ENCODE data around the gene LEMD2. TPM values are rescaled to one million over a fixed set of nuclear protein-coding genes. Genes with fewer than 3 reads are reported as not detected.

LEMD2 gene
- total RNA-seq, 1 experiment from 2014 or later = 43.9 TPM

DNA sequence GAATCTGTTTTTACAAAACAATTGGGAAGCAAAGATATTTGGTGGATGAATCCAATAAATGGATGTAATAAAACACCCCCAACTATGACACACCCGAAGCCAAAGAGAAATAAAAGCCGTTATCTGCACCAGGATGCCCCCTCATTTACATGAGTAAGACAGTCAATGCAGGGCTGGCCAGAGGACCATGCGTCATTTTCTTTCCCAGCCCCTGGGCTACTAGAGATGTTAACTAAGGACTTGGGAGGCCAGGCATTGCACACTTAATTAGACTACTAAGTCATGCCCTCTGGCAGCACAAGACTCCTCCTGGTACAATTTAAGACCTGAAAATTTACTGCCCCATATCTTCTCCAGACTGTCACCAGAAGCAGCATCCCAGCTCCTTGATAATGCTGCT is 3.2 kb downstream of the LEMD2 start:
- H3K4me2 ChIP-seq (ENCODE audit: low read length) = no peak overlapping the region
- H3K27me3 ChIP-seq (ENCODE audit: insufficient read depth, low read length) = no peaks in the 10 kb centered on the region
- H4K20me1 ChIP-seq (ENCODE audit: insufficient read depth) = no peaks in the 10 kb centered on the region
- no TSS peak for BruUV-seq (replicated peaks)
- no peaks in the 10 kb centered on the region for H3K9me3 ChIP-seq (ENCODE audit: control insufficient read depth in 1 of 2, insufficient read depth in 1 of 2, low read depth in 1 of 2, low read length in 2 of 2)
- peaks cover 5% of the 10 kb centered on the region; the same call in 1 of the 2 replicates for H3K9me2 ChIP-seq (ENCODE audit: insufficient read depth)
- H3K4me3 ChIP-seq (replicated peaks in 1 of 2; ENCODE audit: low read depth in 1 of 2, low read length in 2 of 2) = no peak overlapping the region
- CTCF ChIA-PET = no interaction called here
- DNase-seq (ENCODE audit: low read depth, low spot score) (no peak), ATAC-seq (no peak)
- H2AFZ ChIP-seq (ENCODE audit: low read depth, low read length, poor library complexity, severe bottlenecking) = no peak overlapping the region
- H3K9ac ChIP-seq (ENCODE audit: low read length) = no peak overlapping the region
- intact Hi-C loops (cut with micrococcal nuclease) = no loop called here
- no peak overlapping the region for H3K27ac ChIP-seq (ENCODE audit: low read depth, low read length)
- TF ChIP-seq, protein P1, sequence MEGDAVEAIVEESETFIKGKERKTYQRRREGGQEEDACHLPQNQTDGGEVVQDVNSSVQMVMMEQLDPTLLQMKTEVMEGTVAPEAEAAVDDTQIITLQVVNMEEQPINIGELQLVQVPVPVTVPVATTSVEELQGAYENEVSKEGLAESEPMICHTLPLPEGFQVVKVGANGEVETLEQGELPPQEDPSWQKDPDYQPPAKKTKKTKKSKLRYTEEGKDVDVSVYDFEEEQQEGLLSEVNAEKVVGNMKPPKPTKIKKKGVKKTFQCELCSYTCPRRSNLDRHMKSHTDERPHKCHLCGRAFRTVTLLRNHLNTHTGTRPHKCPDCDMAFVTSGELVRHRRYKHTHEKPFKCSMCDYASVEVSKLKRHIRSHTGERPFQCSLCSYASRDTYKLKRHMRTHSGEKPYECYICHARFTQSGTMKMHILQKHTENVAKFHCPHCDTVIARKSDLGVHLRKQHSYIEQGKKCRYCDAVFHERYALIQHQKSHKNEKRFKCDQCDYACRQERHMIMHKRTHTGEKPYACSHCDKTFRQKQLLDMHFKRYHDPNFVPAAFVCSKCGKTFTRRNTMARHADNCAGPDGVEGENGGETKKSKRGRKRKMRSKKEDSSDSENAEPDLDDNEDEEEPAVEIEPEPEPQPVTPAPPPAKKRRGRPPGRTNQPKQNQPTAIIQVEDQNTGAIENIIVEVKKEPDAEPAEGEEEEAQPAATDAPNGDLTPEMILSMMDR (IDR thresholded peaks at IDR 0.05 in 2 of 3, conservative IDR thresholded peaks at IDR 0.05 in 1 of 3; ENCODE audit: borderline replicate concordance in 1 of 3, insufficient read depth in 1 of 3, low read depth in 2 of 3, low read length in 2 of 3) = no peak
- TF ChIP-seq FOSL1 (IDR thresholded peaks at IDR 0.05; ENCODE audit: low read depth) = no peak
- no peak for TF ChIP-seq POLR2AphosphoS5 (IDR thresholded peaks at IDR 0.05; ENCODE audit: low read depth, low read length)
- TF ChIP-seq, protein P2, sequence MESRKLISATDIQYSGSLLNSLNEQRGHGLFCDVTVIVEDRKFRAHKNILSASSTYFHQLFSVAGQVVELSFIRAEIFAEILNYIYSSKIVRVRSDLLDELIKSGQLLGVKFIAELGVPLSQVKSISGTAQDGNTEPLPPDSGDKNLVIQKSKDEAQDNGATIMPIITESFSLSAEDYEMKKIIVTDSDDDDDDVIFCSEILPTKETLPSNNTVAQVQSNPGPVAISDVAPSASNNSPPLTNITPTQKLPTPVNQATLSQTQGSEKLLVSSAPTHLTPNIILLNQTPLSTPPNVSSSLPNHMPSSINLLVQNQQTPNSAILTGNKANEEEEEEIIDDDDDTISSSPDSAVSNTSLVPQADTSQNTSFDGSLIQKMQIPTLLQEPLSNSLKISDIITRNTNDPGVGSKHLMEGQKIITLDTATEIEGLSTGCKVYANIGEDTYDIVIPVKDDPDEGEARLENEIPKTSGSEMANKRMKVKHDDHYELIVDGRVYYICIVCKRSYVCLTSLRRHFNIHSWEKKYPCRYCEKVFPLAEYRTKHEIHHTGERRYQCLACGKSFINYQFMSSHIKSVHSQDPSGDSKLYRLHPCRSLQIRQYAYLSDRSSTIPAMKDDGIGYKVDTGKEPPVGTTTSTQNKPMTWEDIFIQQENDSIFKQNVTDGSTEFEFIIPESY (IDR thresholded peaks at IDR 0.05; ENCODE audit: extremely low read depth, insufficient replicate concordance, low read length) = no peak
- no peak for TF ChIP-seq EZH2 (IDR thresholded peaks at IDR 0.05)
- no peak for TF ChIP-seq TCF7L2 (IDR thresholded peaks at IDR 0.05; ENCODE audit: borderline replicate concordance, extremely low read depth, insufficient read depth, insufficient read length)
- no peak for TF ChIP-seq CEBPB (IDR thresholded peaks at IDR 0.05; ENCODE audit: low read depth)
- no peak for TF ChIP-seq ELF1 (IDR thresholded peaks at IDR 0.05; ENCODE audit: borderline replicate concordance, low read depth)
- TF ChIP-seq YY1 (IDR thresholded peaks at IDR 0.05; ENCODE audit: extremely low read depth, insufficient replicate concordance, low read depth, low read length) = no peak
- TF ChIP-seq, protein P3, sequence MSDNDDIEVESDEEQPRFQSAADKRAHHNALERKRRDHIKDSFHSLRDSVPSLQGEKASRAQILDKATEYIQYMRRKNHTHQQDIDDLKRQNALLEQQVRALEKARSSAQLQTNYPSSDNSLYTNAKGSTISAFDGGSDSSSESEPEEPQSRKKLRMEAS (IDR thresholded peaks at IDR 0.05) = no peak
- TF ChIP-seq SP1 (IDR thresholded peaks at IDR 0.05; ENCODE audit: low read depth) = no peak
- TF ChIP-seq, protein P4, sequence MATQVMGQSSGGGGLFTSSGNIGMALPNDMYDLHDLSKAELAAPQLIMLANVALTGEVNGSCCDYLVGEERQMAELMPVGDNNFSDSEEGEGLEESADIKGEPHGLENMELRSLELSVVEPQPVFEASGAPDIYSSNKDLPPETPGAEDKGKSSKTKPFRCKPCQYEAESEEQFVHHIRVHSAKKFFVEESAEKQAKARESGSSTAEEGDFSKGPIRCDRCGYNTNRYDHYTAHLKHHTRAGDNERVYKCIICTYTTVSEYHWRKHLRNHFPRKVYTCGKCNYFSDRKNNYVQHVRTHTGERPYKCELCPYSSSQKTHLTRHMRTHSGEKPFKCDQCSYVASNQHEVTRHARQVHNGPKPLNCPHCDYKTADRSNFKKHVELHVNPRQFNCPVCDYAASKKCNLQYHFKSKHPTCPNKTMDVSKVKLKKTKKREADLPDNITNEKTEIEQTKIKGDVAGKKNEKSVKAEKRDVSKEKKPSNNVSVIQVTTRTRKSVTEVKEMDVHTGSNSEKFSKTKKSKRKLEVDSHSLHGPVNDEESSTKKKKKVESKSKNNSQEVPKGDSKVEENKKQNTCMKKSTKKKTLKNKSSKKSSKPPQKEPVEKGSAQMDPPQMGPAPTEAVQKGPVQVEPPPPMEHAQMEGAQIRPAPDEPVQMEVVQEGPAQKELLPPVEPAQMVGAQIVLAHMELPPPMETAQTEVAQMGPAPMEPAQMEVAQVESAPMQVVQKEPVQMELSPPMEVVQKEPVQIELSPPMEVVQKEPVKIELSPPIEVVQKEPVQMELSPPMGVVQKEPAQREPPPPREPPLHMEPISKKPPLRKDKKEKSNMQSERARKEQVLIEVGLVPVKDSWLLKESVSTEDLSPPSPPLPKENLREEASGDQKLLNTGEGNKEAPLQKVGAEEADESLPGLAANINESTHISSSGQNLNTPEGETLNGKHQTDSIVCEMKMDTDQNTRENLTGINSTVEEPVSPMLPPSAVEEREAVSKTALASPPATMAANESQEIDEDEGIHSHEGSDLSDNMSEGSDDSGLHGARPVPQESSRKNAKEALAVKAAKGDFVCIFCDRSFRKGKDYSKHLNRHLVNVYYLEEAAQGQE (IDR thresholded peaks at IDR 0.05; ENCODE audit: low read depth) = no peak
- TF ChIP-seq POLR2A (IDR thresholded peaks at IDR 0.05; ENCODE audit: borderline replicate concordance, extremely low read depth, insufficient read depth, insufficient read length) = no peak
- RAD21 ChIA-PET (ENCODE audit: low non-redundant PET in 1 of 2, low total read pairs in 2 of 2, uncharacterized antibody in 2 of 2, unreplicated experiment in 2 of 2) = no interaction called here
- H3K79me2 ChIP-seq (ENCODE audit: insufficient read depth, low read length) = peaks cover 27% of the 10 kb centered on the region
- H3K36me3 ChIP-seq (ENCODE audit: control insufficient read depth in 1 of 2, insufficient read depth in 2 of 2, low read length in 2 of 2) = peaks cover 3 to 12% of the 10 kb centered on the region in 2 experiments; a peak in 2 of 4 replicates
- H3K4me1 ChIP-seq (ENCODE audit: control insufficient read depth in 1 of 2, insufficient read depth in 2 of 2, low read length in 2 of 2) = peaks cover 28 to 45% of the 10 kb centered on the region in 2 experiments
- POLR2A ChIA-PET = no interaction called here
